H9 (cell line): Measurements from ENCODE around the gene ARMC9. TPM values are rescaled to one million over a fixed set of nuclear protein-coding genes. Genes with fewer than 3 reads are reported as not detected.

Source experiments
- DNase-seq: peaks from one replicate; pipeline ENCODE4 v3.0.0-alpha.2; 2017
- H2AFZ ChIP-seq: one replicate; pipeline ENCODE4 v1.6.1; 2013; ENCODE audit warnings: mild to moderate bottlenecking, low read length, control low read depth, moderate library complexity
- H2AK5ac ChIP-seq: 2 replicates; pipeline ENCODE4 v1.6.1; 2013; ENCODE audit warnings: low read length, control low read depth, mixed read lengths; ENCODE audit not compliant: insufficient read length
- H2BK120ac ChIP-seq: one replicate; pipeline ENCODE4 v1.6.1; 2013; ENCODE audit warnings: low read depth, mild to moderate bottlenecking, low read length, control low read depth, inconsistent platforms; ENCODE audit not compliant: poor library complexity, severe bottlenecking
- H2BK12ac ChIP-seq: 2 replicates; pipeline ENCODE4 v1.6.1; 2013; ENCODE audit warnings: low read length, control low read depth, mixed read lengths, low read depth; ENCODE audit not compliant: insufficient read length
- H2BK15ac ChIP-seq: 2 replicates; pipeline ENCODE4 v1.6.1; 2013; ENCODE audit warnings: low read depth, low read length, control low read depth
- H2BK20ac ChIP-seq: one replicate; pipeline ENCODE4 v1.6.1; 2013; ENCODE audit warnings: low read depth, mild to moderate bottlenecking, low read length, control low read depth, inconsistent platforms; ENCODE audit not compliant: poor library complexity, severe bottlenecking
- H2BK5ac ChIP-seq: 2 replicates; pipeline ENCODE4 v1.6.1; 2013; ENCODE audit warnings: low read length, control low read depth, mixed read lengths; ENCODE audit not compliant: insufficient read length
- H3K14ac ChIP-seq: 2 replicates; pipeline ENCODE4 v1.6.1; 2013; ENCODE audit warnings: low read length, control low read depth; ENCODE audit not compliant: insufficient read depth
- H3K18ac ChIP-seq: 2 replicates; pipeline ENCODE4 v1.6.1; 2013; ENCODE audit warnings: low read depth, mild to moderate bottlenecking, mixed read lengths, low read length, control low read depth; ENCODE audit not compliant: insufficient read length
- H3K23ac ChIP-seq: 2 replicates; pipeline ENCODE4 v1.6.1; 2013; ENCODE audit warnings: low read length, control low read depth, mixed read lengths, low read depth; ENCODE audit not compliant: insufficient read length
- H3K23me2 ChIP-seq: 2 replicates; pipeline ENCODE4 v1.6.1; 2013; ENCODE audit warnings: low read depth, mild to moderate bottlenecking, mixed read lengths, low read length, control low read depth; ENCODE audit not compliant: insufficient read length, poor library complexity, severe bottlenecking
- H3K27ac ChIP-seq: 2 replicates; pipeline ENCODE4 v1.5.1; 2013; ENCODE audit warnings: low read length, control low read depth, mixed read lengths, low read depth; ENCODE audit not compliant: insufficient read length
- H3K27me3 ChIP-seq: 2 replicates; pipeline ENCODE4 v1.6.1; 2013; ENCODE audit warnings: low read length, control low read depth, inconsistent platforms; ENCODE audit not compliant: insufficient read depth
- H3K4ac ChIP-seq: 2 replicates; pipeline ENCODE4 v1.6.1; 2013; ENCODE audit warnings: low read depth, mild to moderate bottlenecking, control low read depth, inconsistent platforms, low read length, moderate library complexity
- H3K4me1 ChIP-seq: 2 replicates; pipeline ENCODE4 v1.6.1; 2013; ENCODE audit warnings: low read length, control low read depth, inconsistent platforms; ENCODE audit not compliant: insufficient read depth
- H3K4me2 ChIP-seq: 2 replicates; pipeline ENCODE4 v1.6.1; 2013; ENCODE audit warnings: low read length, control low read depth, mixed read lengths; ENCODE audit not compliant: insufficient read length, insufficient read depth
- H3K56ac ChIP-seq: 2 replicates; pipeline ENCODE4 v1.6.1; 2013; ENCODE audit warnings: low read depth, mild to moderate bottlenecking, mixed read lengths, low read length, control low read depth; ENCODE audit not compliant: insufficient read length
- H3K79me1 ChIP-seq: 2 replicates; pipeline ENCODE4 v1.6.1; 2013; ENCODE audit warnings: low read depth, mild to moderate bottlenecking, moderate library complexity, low read length, control low read depth, inconsistent platforms; ENCODE audit not compliant: insufficient read depth, poor library complexity, severe bottlenecking
- H3K79me2 ChIP-seq: 2 replicates; pipeline ENCODE4 v1.6.1; 2013; ENCODE audit warnings: low read length, control low read depth, inconsistent platforms; ENCODE audit not compliant: insufficient read depth
- H3K9ac ChIP-seq: 2 replicates; pipeline ENCODE4 v1.6.1; 2013; ENCODE audit warnings: low read length, control low read depth, mixed read lengths; ENCODE audit not compliant: insufficient read length; ENCODE audit errors: extremely low read depth
- H3K9me3 ChIP-seq: one replicate; pipeline ENCODE4 v1.6.1; 2013; ENCODE audit warnings: low read depth, low read length, inconsistent platforms; ENCODE audit not compliant: control insufficient read depth
- H3T11ph ChIP-seq: one replicate; pipeline ENCODE4 v1.6.1; 2013; ENCODE audit warnings: mild to moderate bottlenecking, low read length, control low read depth, inconsistent platforms
- H4K20me1 ChIP-seq: one replicate; pipeline ENCODE4 v1.6.1; 2013; ENCODE audit not compliant: control insufficient read depth, insufficient read length, insufficient read depth
- H4K5ac ChIP-seq: 2 replicates; pipeline ENCODE4 v1.6.1; 2013; ENCODE audit warnings: low read depth, mild to moderate bottlenecking, mixed read lengths, low read length, control low read depth; ENCODE audit not compliant: insufficient read length
- H4K8ac ChIP-seq: replicated peaks from 2 replicates; pipeline ENCODE4 v1.6.1; 2013; ENCODE audit warnings: low read length, control low read depth, mixed read lengths, low read depth; ENCODE audit not compliant: insufficient read length
- H4K91ac ChIP-seq: 2 replicates; pipeline ENCODE4 v1.6.1; 2013; ENCODE audit warnings: low read depth, mild to moderate bottlenecking, moderate library complexity, mixed read lengths, low read length, control low read depth; ENCODE audit not compliant: insufficient read length
- H3K27ac Mint-ChIP-seq, 3 experiments: 2 replicates in 2 of 3; 3 replicates in 1 of 3; pipeline ENCODE4 v1.8.0; 2020 to 2021; ENCODE audit warnings: mixed read lengths in 3 of 3, mild to moderate bottlenecking in 1 of 3, moderate library complexity in 1 of 3
- H3K27me3 Mint-ChIP-seq: 2 replicates; pipeline ENCODE4 v1.8.0; 2021; ENCODE audit warnings: low read depth, mild to moderate bottlenecking, moderate library complexity, mixed read lengths
- H3K36me3 Mint-ChIP-seq, 3 experiments: 2 replicates in 2 of 3; 3 replicates in 1 of 3; pipeline ENCODE4 v1.8.0; 2020 to 2021; ENCODE audit warnings: low read depth in 3 of 3, mixed read lengths in 3 of 3; ENCODE audit not compliant: insufficient read depth in 1 of 3
- H3K4me1 Mint-ChIP-seq, 2 experiments: 2 replicates each; pipeline ENCODE4 v1.8.0; 2020; ENCODE audit warnings: mixed read lengths in 2 of 2
- H3K4me3 Mint-ChIP-seq, 2 experiments: 2 replicates in 1 of 2; 3 replicates in 1 of 2; pipeline ENCODE4 v1.8.0; 2020 to 2021; ENCODE audit warnings: mild to moderate bottlenecking in 2 of 2, mixed read lengths in 2 of 2, moderate library complexity in 1 of 2
- H3K9me3 Mint-ChIP-seq, 2 experiments: 2 replicates in 1 of 2; 3 replicates in 1 of 2; pipeline ENCODE4 v1.8.0; 2020; ENCODE audit warnings: mild to moderate bottlenecking in 2 of 2, mixed read lengths in 2 of 2, moderate library complexity in 1 of 2
- WGBS: extraction: QIAGEN DNeasy Blood & Tissue Kit; methylation state at CpG from one replicate; pipeline ENCODE4 v1.1.7; 2013; ENCODE audit warnings: missing lambda C conversion rate, low lambda C conversion rate, mixed read lengths; ENCODE audit not compliant: insufficient read length; ENCODE audit errors: extremely low coverage; 5-methylcytosine and 5-hydroxymethylcytosine counted together
- total RNA-seq: library from RNA; stranded (reverse); gene quantifications from 2 replicates; pipeline ENCODE4 v1.2.1, GENCODE V29; 2021
- TF ChIP-seq, protein P1 (sequence below): fragments of 200-600 bp; sonication (generic); conservative IDR thresholded peaks from 3 replicates; pipeline ENCODE4 v1.8.0; 2021; ENCODE audit warnings: antibody characterized with exemption, mild to moderate bottlenecking

Gene ARMC9
- total RNA-seq, 1 experiment from 2014 or later: 37.6 TPM

- H2AFZ ChIP-seq: no peak overlapping the region
Observed at GRCh38 chr2:231256494-231256893, 58.1 kb downstream of the ARMC9 start.

More at GRCh38 chr2:231256494-231256893, 58.1 kb downstream of the ARMC9 start:
- Histone ChIP-seq H4K5ac (no peak overlapping the region), H3T11ph (no peak overlapping the region), H3K4me1 (peaks cover 4% of the 10 kb centered on the region; the same call in 1 of the 2 replicates), H2BK120ac (no peak overlapping the region), H2BK20ac (no peak overlapping the region), H3K23ac (no peak overlapping the region), H3K27me3 (no peaks in the 10 kb centered on the region), H3K4ac (no peak overlapping the region), H3K9ac (no peak overlapping the region), H3K79me2 (no peaks in the 10 kb centered on the region), H3K27ac (no peak overlapping the region), H3K18ac (no peak overlapping the region), H3K79me1 (no peaks in the 10 kb centered on the region), H3K23me2 (no peaks in the 10 kb centered on the region), H2BK15ac (no peak overlapping the region), H3K9me3 (no peaks in the 10 kb centered on the region), H4K20me1 (no peaks in the 10 kb centered on the region), H4K8ac (no peak overlapping the region), H3K14ac (no peak overlapping the region), H3K4me2 (no peak overlapping the region), H3K56ac (no peak overlapping the region), H2BK5ac (no peak overlapping the region), H2BK12ac (no peak overlapping the region), H2AK5ac (no peak overlapping the region), H4K91ac (no peak overlapping the region)
- Mint-ChIP-seq H3K36me3 (peaks cover 0 to 38% (median 4%) of the 10 kb centered on the region in 3 experiments; a peak in 3 of 7 replicates), H3K4me1 (peaks cover 0 to 6% of the 10 kb centered on the region in 2 experiments; a peak in 2 of 4 replicates), H3K27me3 (no peaks in the 10 kb centered on the region), H3K4me3 (no peak overlapping the region), H3K27ac (no peak overlapping the region), H3K9me3 (no peaks in the 10 kb centered on the region)
- no peak for DNase-seq
- no CpG with 5 or more reads among the region's 6 CpGs for WGBS
- TF ChIP-seq, protein P1, sequence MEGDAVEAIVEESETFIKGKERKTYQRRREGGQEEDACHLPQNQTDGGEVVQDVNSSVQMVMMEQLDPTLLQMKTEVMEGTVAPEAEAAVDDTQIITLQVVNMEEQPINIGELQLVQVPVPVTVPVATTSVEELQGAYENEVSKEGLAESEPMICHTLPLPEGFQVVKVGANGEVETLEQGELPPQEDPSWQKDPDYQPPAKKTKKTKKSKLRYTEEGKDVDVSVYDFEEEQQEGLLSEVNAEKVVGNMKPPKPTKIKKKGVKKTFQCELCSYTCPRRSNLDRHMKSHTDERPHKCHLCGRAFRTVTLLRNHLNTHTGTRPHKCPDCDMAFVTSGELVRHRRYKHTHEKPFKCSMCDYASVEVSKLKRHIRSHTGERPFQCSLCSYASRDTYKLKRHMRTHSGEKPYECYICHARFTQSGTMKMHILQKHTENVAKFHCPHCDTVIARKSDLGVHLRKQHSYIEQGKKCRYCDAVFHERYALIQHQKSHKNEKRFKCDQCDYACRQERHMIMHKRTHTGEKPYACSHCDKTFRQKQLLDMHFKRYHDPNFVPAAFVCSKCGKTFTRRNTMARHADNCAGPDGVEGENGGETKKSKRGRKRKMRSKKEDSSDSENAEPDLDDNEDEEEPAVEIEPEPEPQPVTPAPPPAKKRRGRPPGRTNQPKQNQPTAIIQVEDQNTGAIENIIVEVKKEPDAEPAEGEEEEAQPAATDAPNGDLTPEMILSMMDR: no peak
